Mucosa of stomach (tissue), 1 donor: ENCODE measurements around the gene PTCH1.

Experiments used
- H3K27me3 ChIP-seq: one replicate; pipeline ENCODE4 v1.7.0; 2013; ENCODE audit warnings: mild to moderate bottlenecking, low read length; ENCODE audit not compliant: control insufficient read depth, insufficient read depth
- H3K36me3 ChIP-seq: one replicate; pipeline ENCODE4 v1.7.0; 2013; ENCODE audit warnings: low read length; ENCODE audit not compliant: control insufficient read depth, insufficient read depth
- H3K4me1 ChIP-seq: one replicate; pipeline ENCODE4 v1.7.0; 2013; ENCODE audit warnings: mild to moderate bottlenecking, low read length; ENCODE audit not compliant: control insufficient read depth, insufficient read depth
- H3K4me3 ChIP-seq: one replicate; pipeline ENCODE4 v1.7.0; 2013; ENCODE audit warnings: low read length
- H3K9ac ChIP-seq: one replicate; pipeline ENCODE4 v1.7.0; 2013; ENCODE audit warnings: mild to moderate bottlenecking, low read length, moderate library complexity
- H3K9me3 ChIP-seq: one replicate; pipeline ENCODE4 v1.7.0; 2013; ENCODE audit warnings: mild to moderate bottlenecking, low read length, moderate library complexity; ENCODE audit not compliant: control insufficient read depth
- donor health status: Pancreatic carcinoma.

PTCH1 gene

DNA sequence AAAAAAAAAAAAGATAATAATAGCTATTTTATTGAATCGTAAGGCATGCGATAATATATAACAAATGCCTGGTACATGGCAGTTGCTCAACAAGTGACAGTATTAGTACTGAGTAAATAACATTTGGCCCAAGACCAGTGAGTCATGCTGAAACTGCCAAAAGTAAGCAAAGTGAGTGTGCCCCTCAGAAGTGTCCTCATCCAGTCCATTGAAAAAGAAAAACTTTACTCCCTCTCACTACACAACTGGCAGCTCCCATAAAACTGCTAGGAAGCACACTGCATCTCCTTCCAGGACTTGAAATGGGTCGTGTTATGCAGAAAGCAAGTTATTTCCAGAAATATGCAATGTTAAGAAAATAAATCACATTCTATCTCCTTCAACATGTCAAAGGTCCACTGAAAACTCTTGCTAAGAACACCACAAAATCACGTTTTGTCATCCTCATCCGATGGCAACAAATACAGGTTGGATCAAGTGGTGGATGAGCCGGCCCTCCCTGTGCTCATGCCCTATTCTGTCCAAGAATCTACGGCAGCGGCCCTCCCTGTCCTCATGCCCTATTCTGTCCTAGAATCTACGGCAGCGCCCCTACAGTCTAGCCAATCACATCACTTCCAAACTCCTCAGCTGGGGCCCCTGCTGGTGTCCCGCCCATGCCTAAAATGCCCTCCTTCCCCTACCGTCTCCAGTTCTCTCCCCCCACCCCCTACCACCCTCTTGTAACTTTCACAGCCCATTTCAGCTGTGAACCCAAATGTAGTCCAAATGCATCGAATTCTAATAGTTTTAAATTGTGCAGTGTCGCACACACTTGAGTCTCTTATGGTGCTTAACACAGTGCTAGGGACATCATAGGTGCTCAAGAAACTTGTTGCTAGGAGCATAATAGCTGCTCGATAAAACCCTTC lies 12.5 kb downstream of the PTCH1 start:
- Histone ChIP-seq H3K4me3 (no peak overlapping the region), H3K9me3 (no peaks in the 10 kb centered on the region), H3K4me1 (no peaks in the 10 kb centered on the region), H3K27me3 (no peaks in the 10 kb centered on the region), H3K36me3 (no peaks in the 10 kb centered on the region), H3K9ac (no peak overlapping the region)

DNA sequence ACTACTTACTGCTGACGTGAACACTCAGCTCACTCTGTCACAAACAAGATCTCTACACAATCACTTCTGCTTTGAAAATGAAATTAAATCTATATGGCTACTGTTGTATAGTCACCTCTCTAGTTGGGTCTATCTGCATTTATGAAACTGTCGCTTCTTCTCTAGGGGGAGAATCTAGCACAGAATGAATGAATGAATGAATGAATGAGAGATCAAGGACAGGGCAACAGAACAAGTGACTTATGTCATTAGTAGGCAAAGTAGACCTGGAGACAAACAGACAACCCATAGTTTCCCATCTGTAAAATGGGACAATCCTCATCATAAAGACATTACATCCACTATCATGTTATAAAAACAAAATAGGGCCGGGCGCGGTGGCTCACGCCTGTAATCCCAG lies 13.4 kb downstream of the PTCH1 start:
- H3K27me3 ChIP-seq: no peaks in the 10 kb centered on the region
- no peaks in the 10 kb centered on the region for H3K4me1 ChIP-seq

DNA sequence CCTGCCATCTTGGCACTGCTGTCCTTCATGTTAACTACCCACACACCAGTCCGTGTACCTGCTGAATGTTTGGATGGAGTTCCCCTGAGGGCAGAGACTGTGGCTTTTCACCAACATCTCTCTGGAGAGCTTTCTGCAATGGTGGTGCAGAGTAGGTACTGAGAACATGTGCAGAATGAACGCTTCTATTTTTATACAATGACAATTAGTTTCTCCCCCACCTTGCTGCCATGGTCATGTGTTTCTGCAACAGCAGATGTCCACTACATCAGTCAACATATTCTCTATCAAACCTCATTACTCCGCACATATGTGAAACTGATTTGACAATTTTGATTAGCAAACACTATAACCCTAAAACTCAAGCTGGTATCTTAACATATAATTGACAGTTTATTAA lies 14.5 kb downstream of the PTCH1 start:
- no peaks in the 10 kb centered on the region for H3K27me3 ChIP-seq
- H3K9ac ChIP-seq: no peak overlapping the region
- H3K4me3 ChIP-seq: no peak overlapping the region
- no peaks in the 10 kb centered on the region for H3K9me3 ChIP-seq
- H3K4me1 ChIP-seq: no peaks in the 10 kb centered on the region
- no peaks in the 10 kb centered on the region for H3K36me3 ChIP-seq

More for the DNA sequence above, 13.4 kb downstream of the PTCH1 start:
- Histone ChIP-seq H3K9ac (no peak overlapping the region), H3K4me3 (no peak overlapping the region), H3K36me3 (no peaks in the 10 kb centered on the region), H3K9me3 (no peaks in the 10 kb centered on the region)

DNA sequence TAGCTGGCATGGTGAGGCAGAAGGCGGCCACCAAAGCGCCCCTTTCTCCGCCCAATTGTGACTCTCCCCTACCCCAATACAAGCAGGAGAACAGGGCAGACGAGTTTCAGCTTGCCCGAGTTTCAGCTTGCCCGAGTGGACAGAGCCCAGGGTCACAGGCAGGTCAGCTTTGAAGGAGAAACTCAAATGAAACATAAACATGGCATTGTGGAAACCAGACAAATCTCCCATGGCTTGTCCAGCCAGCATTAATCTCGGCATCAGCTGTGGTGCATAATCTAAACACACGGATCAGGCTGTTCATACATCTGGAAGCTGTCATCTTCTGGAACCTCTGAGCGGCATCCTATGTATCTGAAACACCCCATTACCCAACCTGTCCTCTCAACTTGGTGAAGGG lies 16.9 kb downstream of the PTCH1 start:
- H3K27me3 ChIP-seq: no peaks in the 10 kb centered on the region
- H3K9ac ChIP-seq: no peak overlapping the region
- peaks cover 2% of the 10 kb centered on the region for H3K4me1 ChIP-seq
- no peaks in the 10 kb centered on the region for H3K36me3 ChIP-seq
- H3K4me3 ChIP-seq: no peak overlapping the region
- no peaks in the 10 kb centered on the region for H3K9me3 ChIP-seq

DNA sequence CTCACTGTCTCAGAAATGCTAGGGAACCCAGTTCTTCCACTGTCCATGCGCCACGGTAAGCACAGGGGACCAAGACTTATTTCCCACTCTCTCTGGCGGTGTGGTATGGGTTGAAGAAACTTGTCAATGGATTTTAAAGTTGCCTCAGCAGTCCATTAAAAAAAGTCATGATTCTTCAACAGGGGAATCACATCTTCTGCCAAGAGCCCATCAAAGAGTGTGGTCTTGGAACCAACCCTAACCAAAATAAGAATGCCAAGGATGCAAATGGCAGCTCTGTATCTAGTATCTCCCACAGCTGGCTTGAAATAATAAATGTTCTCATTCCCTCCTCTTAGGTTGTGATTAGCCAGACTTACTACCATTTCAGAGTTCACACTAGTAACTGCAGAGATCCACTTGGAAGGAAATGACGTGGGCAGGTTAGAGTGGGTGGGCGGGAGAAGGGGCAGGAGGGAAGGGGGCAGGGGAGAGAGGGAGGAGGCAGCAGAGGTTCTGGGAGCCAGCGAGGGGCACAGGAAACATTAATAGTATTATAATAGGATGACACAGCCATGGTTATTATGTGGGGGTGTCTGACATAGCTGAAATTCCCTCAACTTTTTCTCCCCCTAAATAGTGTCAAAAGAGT lies 17.6 kb downstream of the PTCH1 start:
- peaks cover 4% of the 10 kb centered on the region for H3K4me1 ChIP-seq
- no peak overlapping the region for H3K9ac ChIP-seq
- H3K9me3 ChIP-seq: no peaks in the 10 kb centered on the region
- no peaks in the 10 kb centered on the region for H3K36me3 ChIP-seq
- H3K27me3 ChIP-seq: no peaks in the 10 kb centered on the region
- no peak overlapping the region for H3K4me3 ChIP-seq

DNA sequence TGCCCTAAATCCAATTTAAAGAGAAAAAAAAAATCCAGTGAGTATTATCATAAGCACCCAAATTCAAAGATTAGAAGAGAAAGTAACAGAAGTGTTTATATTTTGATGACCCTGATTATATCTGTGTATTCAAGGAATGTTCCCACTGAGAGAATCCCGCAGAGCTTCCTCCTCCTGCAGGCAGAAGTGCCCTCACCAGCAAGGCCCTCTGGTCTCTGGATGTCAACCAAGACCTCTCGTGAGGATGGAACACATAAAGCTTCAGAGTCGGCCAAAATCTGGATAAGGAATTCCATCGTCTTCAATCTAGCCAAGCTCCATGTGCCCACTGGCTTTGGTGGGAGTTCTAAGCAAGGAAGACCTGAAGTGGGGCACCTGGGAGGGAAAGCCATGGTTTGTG lies 18.1 kb downstream of the PTCH1 start:
- H3K4me3 ChIP-seq: no peak overlapping the region
- H3K27me3 ChIP-seq: no peaks in the 10 kb centered on the region
- H3K9ac ChIP-seq: no peak overlapping the region
- no peaks in the 10 kb centered on the region for H3K36me3 ChIP-seq
- no peaks in the 10 kb centered on the region for H3K9me3 ChIP-seq
- H3K4me1 ChIP-seq: peaks cover 4% of the 10 kb centered on the region

DNA sequence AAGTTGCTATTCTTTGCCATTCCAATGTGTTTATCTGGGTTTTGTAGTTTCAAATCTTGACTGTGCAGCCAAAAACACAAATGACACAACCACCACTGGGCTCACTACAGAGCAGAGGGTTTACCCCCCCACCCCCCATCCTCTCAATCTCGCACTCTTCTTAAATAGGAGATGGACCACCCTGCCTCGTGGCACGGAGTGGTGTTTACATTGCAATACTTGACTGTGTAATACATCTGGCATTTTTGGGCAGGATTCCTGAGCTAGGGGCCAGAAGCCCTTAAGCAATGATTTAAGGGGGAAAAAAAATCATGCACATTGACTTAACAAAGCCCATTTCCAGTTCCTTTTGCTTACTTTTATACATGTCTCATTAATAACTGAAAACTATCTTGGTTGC lies 19.0 kb downstream of the PTCH1 start:
- H3K4me3 ChIP-seq: no peak overlapping the region
- no peak overlapping the region for H3K9ac ChIP-seq
- no peaks in the 10 kb centered on the region for H3K27me3 ChIP-seq
- no peaks in the 10 kb centered on the region for H3K9me3 ChIP-seq
- H3K36me3 ChIP-seq: no peaks in the 10 kb centered on the region
- H3K4me1 ChIP-seq: peaks cover 4% of the 10 kb centered on the region

DNA sequence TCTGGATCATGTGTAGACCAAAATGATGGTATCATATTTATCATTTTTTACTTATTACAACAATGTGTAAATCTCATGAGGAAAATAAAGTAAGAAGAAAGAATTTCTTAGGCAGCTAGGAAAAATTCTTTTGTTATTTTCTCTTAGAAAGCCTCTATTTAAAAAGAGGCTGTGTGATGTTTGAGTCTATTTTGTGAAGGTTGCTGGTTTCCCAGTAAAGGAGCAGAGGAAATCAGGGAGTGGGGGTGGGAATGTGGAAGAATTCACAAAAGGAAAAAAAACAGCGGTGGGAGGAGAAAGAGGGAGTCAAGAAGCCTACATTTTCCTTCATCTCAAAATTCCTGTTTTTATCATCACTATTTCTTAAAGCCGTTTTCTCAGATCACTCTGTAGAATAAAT lies 20.1 kb downstream of the PTCH1 start:
- no peaks in the 10 kb centered on the region for H3K9me3 ChIP-seq
- H3K4me1 ChIP-seq: peaks cover 4% of the 10 kb centered on the region
- H3K27me3 ChIP-seq: no peaks in the 10 kb centered on the region
- no peak overlapping the region for H3K9ac ChIP-seq
- no peak overlapping the region for H3K4me3 ChIP-seq
- no peaks in the 10 kb centered on the region for H3K36me3 ChIP-seq

DNA sequence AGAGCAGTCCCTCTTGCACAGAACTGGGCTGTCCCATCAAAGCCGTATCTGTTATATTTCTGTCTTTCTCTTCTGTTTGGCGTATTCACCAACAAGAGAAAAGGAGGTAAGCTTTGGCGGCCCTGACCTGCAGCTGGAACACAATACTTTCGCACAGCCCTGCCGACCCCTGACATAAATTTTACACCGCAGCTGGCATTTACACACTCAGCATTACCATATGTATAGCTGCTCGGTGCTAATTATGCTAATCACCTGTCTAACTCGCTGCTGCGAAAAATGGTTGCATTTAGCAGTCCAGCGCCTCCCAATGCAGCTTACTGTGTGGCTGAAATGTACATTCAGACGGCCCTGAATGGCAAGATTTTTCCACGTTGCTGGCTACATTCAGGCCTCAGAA lies 20.8 kb downstream of the PTCH1 start:
- Histone ChIP-seq H3K27me3 (no peaks in the 10 kb centered on the region), H3K9me3 (no peaks in the 10 kb centered on the region), H3K36me3 (no peaks in the 10 kb centered on the region), H3K4me1 (peaks cover 4% of the 10 kb centered on the region), H3K9ac (no peak overlapping the region), H3K4me3 (no peak overlapping the region)

DNA sequence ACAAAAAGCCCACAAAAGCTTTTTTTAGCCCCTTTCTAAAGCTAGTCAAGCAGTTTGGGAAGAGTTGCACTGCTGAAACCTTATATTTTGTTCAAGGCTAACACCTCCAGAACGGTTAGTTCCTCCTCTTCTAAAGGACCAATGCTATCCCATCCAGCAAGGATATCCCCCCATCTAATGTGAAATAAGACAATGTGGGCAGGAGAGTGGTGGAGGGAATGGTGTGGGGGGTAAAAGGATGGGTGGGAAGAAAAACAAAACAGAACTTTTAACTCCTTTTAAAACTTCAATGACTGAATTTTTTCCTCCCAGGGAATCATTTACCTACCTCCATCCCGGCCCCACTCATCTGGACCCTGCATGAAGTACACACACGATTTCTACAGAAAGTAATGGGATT lies 21.2 kb downstream of the PTCH1 start:
- H3K9ac ChIP-seq: no peak overlapping the region
- H3K27me3 ChIP-seq: no peaks in the 10 kb centered on the region
- no peak overlapping the region for H3K4me3 ChIP-seq
- H3K4me1 ChIP-seq: peaks cover 4% of the 10 kb centered on the region
- no peaks in the 10 kb centered on the region for H3K9me3 ChIP-seq
- no peaks in the 10 kb centered on the region for H3K36me3 ChIP-seq

DNA sequence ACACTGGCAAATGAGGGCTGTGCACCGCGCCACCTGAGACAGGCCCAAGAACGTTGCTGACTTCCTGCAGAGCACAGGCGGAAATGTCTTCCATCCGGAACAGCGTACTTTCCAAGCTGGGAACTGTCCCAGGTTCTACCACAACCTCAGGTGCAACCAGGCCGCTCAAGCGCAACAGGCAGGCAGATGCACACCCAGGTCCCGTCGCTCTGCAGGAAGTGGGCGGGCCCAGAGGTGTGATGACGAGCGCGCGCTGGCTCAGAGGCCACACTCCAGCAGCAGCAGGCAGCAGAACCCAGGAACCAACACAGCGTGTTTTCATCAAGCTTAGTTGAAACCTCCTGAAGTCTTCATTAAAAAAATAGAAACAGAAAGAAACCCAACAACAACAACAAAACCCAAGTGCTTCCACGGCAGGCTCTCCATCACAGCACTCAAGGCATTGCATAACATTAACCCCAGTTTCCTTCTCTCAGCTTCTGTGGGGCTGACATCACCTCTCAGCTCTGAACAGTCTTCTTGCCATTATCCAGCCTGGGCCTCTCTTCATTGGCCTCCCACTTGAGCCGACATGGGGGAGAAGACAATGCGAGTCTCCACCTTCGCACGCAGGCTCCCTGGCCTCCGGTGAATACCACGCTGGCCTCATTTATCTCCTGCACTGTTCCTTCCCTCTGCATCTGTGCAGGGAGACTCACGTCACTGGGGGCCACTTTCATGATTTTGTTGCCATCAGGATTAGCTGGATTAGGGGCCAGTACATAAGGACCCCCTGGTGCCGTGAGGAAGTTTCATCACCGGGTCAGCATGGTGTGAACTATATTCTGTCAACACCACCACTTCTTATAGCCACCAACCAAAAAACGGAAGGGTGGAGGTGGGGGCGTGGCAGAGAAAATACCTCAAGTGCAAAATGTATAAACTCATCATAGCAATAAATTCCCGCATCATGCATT lies 22.1 kb downstream of the PTCH1 start:
- Histone ChIP-seq H3K9me3 (no peaks in the 10 kb centered on the region), H3K36me3 (no peaks in the 10 kb centered on the region), H3K27me3 (no peaks in the 10 kb centered on the region), H3K4me1 (peaks cover 4% of the 10 kb centered on the region), H3K4me3 (no peak overlapping the region), H3K9ac (no peak overlapping the region)

DNA sequence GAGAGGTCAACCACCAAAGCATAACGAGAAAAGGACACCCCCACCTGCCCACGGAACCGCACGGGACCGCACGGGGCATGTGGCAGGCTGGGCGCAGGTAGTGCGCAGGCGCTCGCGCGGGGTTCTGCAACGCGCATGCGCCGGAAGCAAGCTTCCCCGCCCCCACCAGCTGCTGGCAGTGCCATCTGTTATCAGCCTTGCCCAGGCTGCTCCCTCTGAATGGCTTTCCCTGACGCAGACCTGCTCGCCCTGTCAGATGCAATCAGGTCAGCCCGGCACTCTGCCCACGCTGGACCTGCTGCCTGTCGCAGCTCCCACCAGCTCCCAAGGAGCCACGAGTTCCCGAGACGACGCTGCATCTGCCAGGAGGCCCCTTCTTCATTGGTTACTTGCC lies 22.8 kb downstream of the PTCH1 start:
- Histone ChIP-seq H3K27me3 (no peaks in the 10 kb centered on the region), H3K4me3 (no peak overlapping the region), H3K36me3 (no peaks in the 10 kb centered on the region), H3K4me1 (peaks cover 4% of the 10 kb centered on the region), H3K9me3 (no peaks in the 10 kb centered on the region), H3K9ac (no peak overlapping the region)
